NCI-H1105 (cell line): ENCODE measurements around the gene SERAC1.

Experiments
- DNase-seq: peaks from one replicate; lab custom pipeline; 2025; lab: John Stamatoyannopoulos, UW

The SERAC1 gene

DNA sequence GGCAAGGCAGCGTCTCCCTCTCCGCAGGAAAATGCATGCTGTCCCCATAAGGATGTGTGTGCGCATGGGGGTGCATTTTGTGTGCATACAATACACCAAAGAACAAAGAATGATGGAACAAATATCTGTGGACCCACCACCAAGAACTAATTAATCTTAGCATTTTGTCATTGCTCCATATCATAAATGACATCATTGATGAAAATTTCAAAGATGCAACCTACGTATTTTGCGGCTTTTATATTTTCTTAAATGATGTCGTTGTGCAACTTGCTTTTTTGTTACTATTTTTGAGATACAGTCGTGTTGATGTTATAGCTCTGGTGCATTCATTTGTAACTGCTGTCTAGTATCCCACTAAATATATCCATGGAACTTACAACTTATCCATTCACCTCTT lies 89.7 kb downstream of the SERAC1 start:
- DNase-seq, result no peak

DNA sequence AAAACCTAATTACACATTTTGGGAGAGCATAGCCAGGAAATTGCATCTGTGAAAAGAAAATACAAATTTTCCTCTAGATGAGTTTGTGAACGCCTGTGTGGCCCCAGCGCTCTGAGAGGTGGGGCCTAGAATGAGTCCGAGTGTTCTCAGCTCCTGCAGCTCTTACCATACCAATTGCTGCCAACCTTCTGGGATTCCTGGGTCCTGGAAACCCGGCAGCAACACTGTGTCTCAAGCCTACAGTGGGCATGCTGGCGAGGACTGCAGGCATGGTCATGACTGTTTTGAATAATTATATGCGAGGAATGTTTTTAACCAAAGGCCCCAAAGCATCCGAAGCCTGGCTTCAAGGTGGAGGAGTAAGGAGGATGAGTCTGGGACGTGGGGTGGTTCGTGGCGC lies 90.4 kb downstream of the SERAC1 start:
- no peak for DNase-seq

- no peak for DNase-seq
Measured at GRCh38 chr6:158076548-158076947, 91.5 kb downstream of the SERAC1 start.

DNA sequence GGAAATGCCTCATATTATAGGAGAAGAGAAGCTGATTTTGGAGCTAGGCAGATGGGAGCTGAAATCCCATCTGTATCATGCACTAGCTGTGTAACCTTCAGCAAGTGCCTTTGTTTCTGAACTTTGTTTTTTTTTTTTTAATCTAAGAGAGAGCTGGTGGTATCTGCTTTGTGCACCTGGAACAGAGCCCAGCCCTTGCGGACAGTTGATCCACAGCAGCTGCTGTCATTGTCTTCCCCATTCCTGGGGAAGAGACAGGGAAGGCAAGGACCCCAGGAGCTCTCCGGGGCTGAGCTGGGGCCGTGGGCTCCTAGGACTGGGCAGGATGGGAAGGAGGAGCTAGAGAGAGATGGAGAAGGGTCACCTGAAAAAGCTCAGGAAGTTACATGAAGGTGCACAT lies 94.3 kb downstream of the SERAC1 start:
- peak; percentile 69 for DNase-seq

DNA sequence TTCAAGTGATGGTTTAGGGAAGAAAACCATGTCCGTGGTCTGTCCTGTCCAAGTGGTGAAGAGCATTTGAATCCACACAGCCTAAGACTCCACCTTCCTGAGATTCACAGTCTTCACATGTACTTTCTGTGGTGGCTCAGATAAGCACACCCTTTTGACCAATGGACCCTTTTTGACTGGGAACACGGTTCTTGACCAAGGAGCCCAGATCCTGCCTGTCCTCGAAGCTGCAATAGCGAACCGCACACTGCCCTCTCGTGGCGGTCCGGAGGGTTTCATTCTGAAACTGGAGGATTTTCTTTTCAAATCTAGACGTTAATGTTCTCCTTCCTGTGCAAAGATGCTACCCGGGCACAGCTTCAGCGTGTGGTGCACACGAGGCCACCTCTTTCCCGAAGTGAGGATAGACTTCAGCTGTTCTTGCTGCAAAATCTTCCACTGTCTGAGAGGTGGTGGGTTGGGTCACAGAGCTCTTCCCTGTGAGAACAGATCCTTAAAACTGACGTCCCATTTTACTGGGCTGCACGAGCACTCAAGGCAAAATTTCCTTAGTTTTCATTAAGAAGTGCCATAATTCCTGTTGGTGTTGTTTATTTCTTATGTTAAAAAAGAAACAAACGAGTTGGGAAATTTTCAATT lies 95.9 kb downstream of the SERAC1 start:
- peak; percentile 62 for DNase-seq

GRCh38 chr6:158071121-158072082 lies 96.7 kb downstream of the SERAC1 start:
- no peak for DNase-seq

DNA sequence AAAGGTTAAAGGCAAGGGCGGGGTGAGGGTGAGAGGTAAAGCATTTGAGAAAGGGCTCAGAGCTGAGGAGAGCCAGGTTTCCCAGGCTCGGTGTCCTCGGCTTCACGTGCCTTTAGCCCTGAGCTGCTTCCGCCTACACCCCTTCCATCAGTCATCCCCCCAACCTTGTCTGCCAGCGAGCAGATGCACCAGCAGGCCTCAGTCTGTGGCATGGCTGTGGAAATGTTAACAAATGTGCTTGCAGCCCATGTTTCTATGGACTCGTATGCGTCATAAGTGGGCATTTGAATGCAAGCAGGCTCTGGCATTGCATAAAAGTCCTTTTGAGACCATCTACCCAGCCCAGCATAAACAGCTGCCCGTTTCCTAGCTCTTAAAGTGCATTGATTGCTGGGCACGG lies 97.5 kb downstream of the SERAC1 start:
- no peak for DNase-seq

DNA sequence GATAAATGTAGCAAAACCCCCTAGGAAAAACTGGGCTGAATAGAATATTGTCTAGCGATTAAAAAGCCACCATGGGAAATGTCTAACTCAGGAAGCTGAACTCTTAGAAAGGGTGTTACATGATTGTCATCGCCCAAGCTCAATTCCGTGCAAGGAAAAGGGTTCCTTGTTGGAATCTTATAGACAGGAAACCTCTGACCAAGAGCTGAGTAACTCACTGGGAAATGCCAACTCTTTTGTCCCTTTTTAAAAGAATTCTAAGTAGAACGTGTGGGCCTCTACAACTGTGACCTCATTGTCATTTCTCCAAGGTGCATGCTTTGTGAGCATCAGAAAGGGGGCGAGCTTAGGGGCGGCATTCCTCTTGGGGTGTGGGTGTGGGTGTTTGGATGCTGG lies 98.3 kb downstream of the SERAC1 start:
- no peak for DNase-seq

- DNase-seq, result peak; percentile 74
Measured at GRCh38 chr6:158068893-158069799, 98.9 kb downstream of the SERAC1 start.

GRCh38 chr6:158068156-158068892 lies 99.7 kb downstream of the SERAC1 start:
- DNase-seq, result no peak

DNA sequence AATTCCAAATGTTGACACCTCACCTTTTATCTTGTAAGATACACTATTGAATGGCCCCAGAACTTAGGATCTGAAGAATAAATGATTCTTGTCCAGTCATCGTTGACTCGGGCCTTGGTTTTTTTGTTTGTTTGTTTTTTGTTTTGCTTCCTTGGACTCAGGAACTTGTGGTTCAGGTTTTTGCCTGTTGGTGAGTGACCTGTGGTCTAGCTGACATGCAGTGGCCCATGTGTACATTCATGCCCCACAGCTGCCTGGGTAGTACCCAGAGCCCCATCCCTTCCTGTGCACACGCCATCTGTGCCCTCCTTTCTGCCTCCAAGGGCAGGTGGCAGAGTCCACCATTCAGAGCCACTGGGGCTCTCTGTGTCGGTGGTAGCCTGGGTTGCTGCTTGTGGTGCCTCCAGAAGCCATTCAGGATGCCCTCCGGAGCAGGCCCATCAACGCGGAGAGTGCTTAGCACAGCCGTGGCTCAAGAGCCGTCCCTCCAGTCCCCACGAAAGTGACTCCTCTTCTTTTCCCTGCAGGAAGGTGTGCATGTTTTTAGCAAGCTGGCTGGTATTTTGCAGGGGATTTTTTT lies 100.5 kb downstream of the SERAC1 start:
- DNase-seq, result no peak

- DNase-seq, result no peak
Measured at GRCh38 chr6:158066136-158066781, 101.8 kb downstream of the SERAC1 start.

DNA sequence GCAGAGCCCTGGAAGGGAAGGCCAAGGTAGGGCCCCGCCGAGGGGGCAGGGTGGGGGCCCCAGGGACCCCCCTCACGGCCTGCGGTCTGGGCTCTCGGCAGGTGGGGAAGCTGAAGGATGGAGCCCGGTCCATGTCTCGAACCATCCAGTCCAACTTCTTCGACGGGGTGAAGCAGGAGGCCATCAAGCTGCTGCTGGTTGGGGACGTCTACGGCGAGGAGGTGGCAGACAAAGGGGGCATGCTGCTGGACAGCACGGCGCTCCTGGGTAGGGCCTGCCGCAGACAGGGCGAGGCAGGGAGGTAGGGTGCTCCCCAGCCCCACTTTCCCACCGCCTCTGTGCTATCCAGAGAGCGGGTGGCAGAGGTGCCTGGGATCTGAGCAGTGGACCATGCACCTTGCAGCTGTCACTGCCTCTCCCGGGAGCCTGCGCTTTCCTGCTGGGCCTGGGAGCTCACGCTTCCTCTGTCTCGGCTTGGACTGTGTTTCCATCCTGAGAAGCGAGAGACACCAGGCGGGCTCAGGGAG lies 103.3 kb downstream of the SERAC1 start:
- no peak for DNase-seq

- DNase-seq, result no peak
Measured at GRCh38 chr6:158063736-158064135, 104.3 kb downstream of the SERAC1 start.

- no peak for DNase-seq
Measured at GRCh38 chr6:158061709-158062461, 106.2 kb downstream of the SERAC1 start.

DNA sequence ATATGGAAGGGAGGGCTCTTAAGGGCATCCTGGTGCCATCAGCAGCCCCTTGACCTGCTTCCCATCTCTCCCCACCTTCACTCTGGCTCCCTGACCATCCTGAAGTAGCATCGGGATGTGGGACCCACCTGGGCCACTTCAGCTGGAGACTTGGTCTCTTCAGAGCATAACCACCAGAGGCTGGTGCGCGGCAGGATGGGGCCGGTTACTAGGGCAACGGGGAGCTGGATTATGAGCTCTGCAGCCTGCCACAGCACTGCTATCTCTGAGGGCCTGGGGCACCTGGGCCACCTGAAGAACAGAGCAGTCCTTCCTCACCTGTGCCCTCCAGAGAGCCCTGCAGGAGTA lies 106.7 kb downstream of the SERAC1 start:
- DNase-seq, result no peak

DNA sequence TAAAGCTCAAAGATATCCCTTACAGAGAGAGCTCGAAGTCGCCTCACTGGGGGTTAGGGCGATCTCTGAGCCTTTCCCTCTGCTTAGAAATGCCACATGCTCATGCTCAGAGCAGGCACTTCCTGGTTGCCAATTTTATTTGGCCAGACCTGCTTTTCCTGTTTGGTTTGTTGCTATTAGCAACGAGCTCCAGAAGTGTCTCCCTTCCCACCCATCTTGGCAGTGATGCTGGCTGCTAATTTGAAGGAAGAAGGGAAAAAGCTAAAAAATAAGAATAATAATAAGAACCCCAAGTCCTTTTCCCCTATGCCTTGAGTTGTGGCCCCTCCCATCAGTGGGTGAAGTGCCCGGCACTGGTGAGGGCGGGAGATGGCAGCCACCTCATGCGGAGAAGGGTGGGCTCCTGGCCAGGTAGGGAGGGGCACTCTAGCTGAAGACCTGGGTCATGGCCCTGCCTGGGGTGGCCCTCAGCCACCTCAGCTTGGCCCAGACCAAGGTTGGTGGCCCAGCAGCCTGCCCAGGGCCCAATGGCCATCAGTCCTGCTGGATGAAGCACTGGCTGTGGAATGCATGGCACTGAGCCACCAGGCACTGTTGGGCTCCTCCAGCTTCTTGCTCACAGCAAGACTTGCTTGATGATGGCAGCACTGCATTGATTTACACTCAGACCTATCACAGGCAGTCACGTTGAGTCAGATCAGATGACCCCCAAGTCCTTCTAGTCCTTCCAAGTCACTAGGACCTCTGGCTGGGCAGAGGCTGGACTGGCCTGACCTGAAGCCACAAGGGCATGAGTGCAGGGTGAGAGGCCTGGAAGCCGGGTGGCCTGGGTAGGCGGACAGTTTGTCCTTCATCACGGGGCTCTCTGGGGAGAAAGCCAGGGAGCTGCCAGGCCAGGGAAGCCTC lies 107.4 kb downstream of the SERAC1 start:
- DNase-seq, result peak; percentile 83
